Motor neuron (in vitro differentiated cells): ENCODE data around the gene SYNE2. TPM values are rescaled to one million over a fixed set of nuclear protein-coding genes. Genes with fewer than 3 reads are reported as not detected.
A peak's percentile ranks its signal among the peaks of the same experiment; 100 is the strongest.

Experiments
- ATAC-seq, 8 experiments: fragments of 200-7000 bp; cut with Tn5 transposase; replicated peaks in 6 of 8; 2 replicates each; pipeline ENCODE4 v1.8.0; 2021; ENCODE audit warnings: mild to moderate bottlenecking in 8 of 8, moderate library complexity in 8 of 8
- H3K27ac ChIP-seq, 2 donors: fragments of 250-450 bp; sonication (Bioruptor Pico); 2 replicates each; pipeline ENCODE4 v1.9.0; 2021; ENCODE audit warnings: antibody characterized with exemption in 2 of 2, mild to moderate bottlenecking in 2 of 2, moderate library complexity in 1 of 2
- H3K4me1 ChIP-seq, 2 donors: fragments of 250-450 bp; sonication (Bioruptor Pico); replicated peaks in 1 of 2; 2 replicates each; pipeline ENCODE4 v1.6.1; 2021; ENCODE audit warnings: antibody characterized with exemption in 2 of 2, mild to moderate bottlenecking in 2 of 2, moderate library complexity in 1 of 2
- H3K4me3 ChIP-seq, 5 donors: fragments of 250-450 bp; sonication (Bioruptor Pico); 2 replicates each; pipeline ENCODE4 v1.9.0; 2021; ENCODE audit warnings: antibody characterized with exemption in 5 of 5, mild to moderate bottlenecking in 5 of 5, moderate library complexity in 4 of 5
- WGBS, 10 experiments: fragments of 450-650 bp; shearing (Covaris generic); methylation state at CpG; one replicate each; pipeline ENCODE4 v1.0.0; 2022; 5-methylcytosine and 5-hydroxymethylcytosine counted together
- in situ Hi-C, 9 experiments: fragments of 400-800 bp; cut with MboI; loops; one replicate each; pipeline ENCODE4 v1.15.0; 2021; ENCODE audit warnings: low sequenced_read_pairs in 9 of 9, low pct_unique_long_range_greater_than_20kb in 2 of 9; ENCODE audit not compliant: unreplicated experiment in 9 of 9
- total RNA-seq, 8 experiments: library from RNA; unstranded; fragments of 300-600 nt; gene quantifications; 2 replicates each; pipeline versions ENCODE4 v1.2.3 to v1.2.4, GENCODE V29; 2022

The SYNE2 gene
- total RNA-seq, 8 experiments from 2014 or later, result 3.6 to 51.3 (median 34.2) TPM

GRCh38 chr14:64061706-64062105 lies 208.9 kb downstream of the SYNE2 start:
- H3K27ac ChIP-seq, result no peak overlapping the region
- in situ Hi-C loops, result no loop called here
- no peak for ATAC-seq
- H3K4me1 ChIP-seq, result no peaks in the 10 kb centered on the region
- H3K4me3 ChIP-seq, result no peak overlapping the region
- 33 to 100% (median 100%) methylated on average over 1 of the region's 1 CpG; no CpG with 5 or more reads in 2 of the 10 experiments for WGBS, 10 experiments

DNA sequence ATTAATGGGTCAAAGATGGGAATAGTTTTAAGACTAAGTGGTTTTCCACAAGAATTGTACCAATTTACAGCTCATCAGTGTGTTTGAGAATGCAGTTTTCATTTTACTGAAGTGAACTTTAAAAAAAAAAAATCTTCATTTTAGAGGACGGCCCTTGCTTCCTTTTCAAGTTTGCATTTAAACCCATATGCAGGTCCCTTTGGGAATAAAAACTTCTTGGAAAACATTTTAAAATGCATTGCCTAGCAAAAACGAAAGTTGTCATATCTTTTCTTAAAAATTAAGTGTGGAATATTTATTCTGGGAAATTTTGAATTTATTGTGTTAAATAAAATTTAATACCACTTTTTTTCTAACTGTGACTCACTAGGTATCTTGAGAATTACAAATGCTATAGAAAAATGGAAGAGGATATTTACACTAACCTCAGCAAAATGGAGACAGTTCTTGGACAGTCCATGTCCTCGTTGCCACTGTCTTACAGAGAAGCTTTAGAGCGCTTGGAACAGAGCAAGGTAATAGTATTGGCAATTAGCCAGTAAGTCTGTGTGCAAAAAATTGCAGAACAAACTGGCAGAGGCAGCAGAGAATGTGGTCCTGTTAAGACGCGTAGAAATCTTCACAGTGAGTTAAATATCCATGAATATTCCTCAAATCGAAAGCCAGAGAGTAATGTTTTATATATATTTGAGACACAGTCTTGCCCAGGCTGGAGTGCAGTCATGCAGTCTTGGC lies 209.7 kb downstream of the SYNE2 start:
- in situ Hi-C loops, result no loop called here
- no peak for ATAC-seq
- 60 to 100% (median 80%) methylated on average over 2 to 7 of the region's 7 CpGs for WGBS, 10 experiments
- Histone ChIP-seq H3K27ac (no peak overlapping the region), H3K4me1 (no peaks in the 10 kb centered on the region), H3K4me3 (no peak overlapping the region)

DNA sequence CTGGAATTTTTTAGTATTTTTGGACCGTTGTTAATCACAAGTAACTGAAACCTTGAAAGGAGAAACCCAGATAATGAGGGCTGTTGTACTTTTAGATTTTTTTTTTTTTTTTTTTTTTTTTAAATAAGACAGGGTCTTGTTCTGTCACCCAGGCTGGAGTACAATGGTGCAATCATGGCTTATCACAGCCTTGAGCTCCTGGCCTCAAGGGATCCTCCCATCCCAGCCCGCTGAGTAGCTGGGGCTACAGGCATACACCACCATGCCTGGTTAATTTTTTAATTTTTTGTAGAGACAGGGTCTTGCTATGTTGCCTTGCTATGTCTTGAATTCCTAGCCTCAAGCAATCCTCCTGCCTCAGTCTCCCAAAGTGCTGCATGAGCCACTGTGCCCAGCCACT lies 211.6 kb downstream of the SYNE2 start:
- Histone ChIP-seq H3K4me1 (no peaks in the 10 kb centered on the region), H3K27ac (no peak overlapping the region), H3K4me3 (no peak overlapping the region)
- 75 to 100% (median 91%) methylated on average over 1 to 2 of the region's 2 CpGs for WGBS, 10 experiments
- in situ Hi-C loops, result no loop called here
- no peak for ATAC-seq

DNA sequence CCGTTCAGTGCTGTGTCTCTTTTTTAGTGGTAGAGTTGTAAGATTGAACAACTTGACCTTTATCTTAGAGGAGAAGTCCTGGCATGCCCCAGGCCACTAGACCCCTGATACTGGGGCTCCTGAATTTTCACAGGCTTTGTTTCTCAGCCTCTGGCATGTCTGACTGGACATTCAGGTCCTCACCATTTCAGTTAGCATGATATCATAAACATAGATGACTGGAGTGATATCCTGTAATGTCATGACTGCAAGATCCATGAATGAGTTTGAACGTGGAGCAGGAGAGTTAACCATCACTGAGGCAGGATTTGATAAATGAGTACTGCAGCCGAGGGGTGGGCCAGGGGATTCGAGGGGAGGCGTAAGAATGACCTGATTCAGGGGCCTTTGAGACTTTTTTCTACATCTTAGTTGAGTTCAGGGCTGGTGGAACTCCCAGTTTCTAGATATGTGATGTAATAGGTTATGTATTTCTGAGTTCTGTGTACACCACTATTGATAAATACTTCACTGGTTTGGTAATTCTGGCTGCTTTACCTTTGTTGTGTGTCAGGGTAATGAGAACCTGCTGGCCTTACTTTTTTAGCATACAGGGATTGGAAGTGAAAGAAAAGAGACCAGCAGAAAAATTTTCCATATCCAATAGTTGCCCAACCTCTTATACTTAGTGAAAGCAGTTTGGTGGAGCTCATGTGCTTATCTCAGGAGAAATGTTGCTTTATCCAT lies 217.0 kb downstream of the SYNE2 start:
- WGBS, 10 experiments, result 31 to 88% (median 76%) methylated on average over 1 to 4 of the region's 5 CpGs; no CpG with 5 or more reads in 4 of the 10 experiments
- in situ Hi-C loops, result no loop called here
- no peaks in the 10 kb centered on the region for H3K4me1 ChIP-seq
- H3K27ac ChIP-seq, result no peak overlapping the region
- no peak for ATAC-seq
- no peak overlapping the region for H3K4me3 ChIP-seq

- ATAC-seq, result peak in 5 of 8 experiments; percentile 38 to 70 (median 50)
- H3K4me1 ChIP-seq, result peaks cover 0 to 12% of the 10 kb centered on the region in 2 donors
- no peak overlapping the region for H3K4me3 ChIP-seq
- no peak overlapping the region for H3K27ac ChIP-seq
- in situ Hi-C loops, result no loop called here
- WGBS, 10 experiments, result 0 to 93% (median 50%) methylated on average over 1 to 2 of the region's 2 CpGs; no CpG with 5 or more reads in 2 of the 10 experiments
These were observed 222.3 kb downstream of the SYNE2 start for GRCh38 chr14:64074961-64075612.

- in situ Hi-C loops, result no loop called here
These were observed 222.8 kb downstream of the SYNE2 start for GRCh38 chr14:64075613-64076005.

GRCh38 chr14:64080452-64080851 lies 227.6 kb downstream of the SYNE2 start:
- peaks cover 0 to 6% of the 10 kb centered on the region in 2 donors for H3K4me1 ChIP-seq
- H3K27ac ChIP-seq, result no peak overlapping the region
- in situ Hi-C loops, result no loop called here
- no peak overlapping the region for H3K4me3 ChIP-seq
- 83 to 100% (median 96%) methylated on average over 1 to 2 of the region's 2 CpGs; no CpG with 5 or more reads in 2 of the 10 experiments for WGBS, 10 experiments
- ATAC-seq, result no peak

More at GRCh38 chr14:64075613-64076005, 222.8 kb downstream of the SYNE2 start:
- WGBS, 10 experiments, result 11 to 100% (median 69%) methylated on average over 1 of the region's 1 CpG; no CpG with 5 or more reads in 2 of the 10 experiments
- peak in 3 of 8 experiments; percentile 19 to 40 (median 29) for ATAC-seq
- Histone ChIP-seq H3K4me3 (no peak overlapping the region), H3K27ac (no peak overlapping the region), H3K4me1 (peaks cover 0 to 12% of the 10 kb centered on the region in 2 donors)

GRCh38 chr14:64081174-64081746 lies 228.5 kb downstream of the SYNE2 start:
- no peak overlapping the region for H3K27ac ChIP-seq
- H3K4me1 ChIP-seq, result no peaks in the 10 kb centered on the region
- no peak for ATAC-seq
- no peak overlapping the region for H3K4me3 ChIP-seq
- WGBS, 10 experiments, result 100% methylated on average over 1 to 3 of the region's 3 CpGs; no CpG with 5 or more reads in 5 of the 10 experiments
- in situ Hi-C loops, result no loop called here

DNA sequence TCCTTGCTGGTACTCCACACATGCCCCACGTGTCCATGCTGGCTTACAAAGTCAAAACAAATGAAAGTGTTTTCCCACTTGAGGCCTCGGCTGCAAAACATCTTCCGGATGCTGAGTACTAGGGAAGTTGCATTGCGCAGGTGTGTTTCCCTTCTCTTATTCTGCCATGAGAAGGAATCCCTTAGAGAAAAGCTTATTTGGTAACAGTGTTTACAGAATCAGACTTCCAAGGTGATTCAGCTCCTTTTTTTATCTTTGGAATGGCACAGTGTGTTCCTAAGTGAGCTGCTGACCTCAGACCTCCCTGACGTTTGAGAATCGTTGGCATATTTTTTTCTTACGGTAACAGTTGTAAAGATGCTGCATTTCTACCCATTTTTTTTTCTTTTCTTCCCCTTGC lies 230.0 kb downstream of the SYNE2 start:
- in situ Hi-C loops, result no loop called here
- Histone ChIP-seq H3K4me3 (no peak overlapping the region), H3K27ac (no peak overlapping the region), H3K4me1 (no peaks in the 10 kb centered on the region)
- no peak for ATAC-seq
- WGBS, 10 experiments, result 78 to 100% (median 89%) methylated on average over 1 to 7 of the region's 7 CpGs; no CpG with 5 or more reads in 1 of the 10 experiments

DNA sequence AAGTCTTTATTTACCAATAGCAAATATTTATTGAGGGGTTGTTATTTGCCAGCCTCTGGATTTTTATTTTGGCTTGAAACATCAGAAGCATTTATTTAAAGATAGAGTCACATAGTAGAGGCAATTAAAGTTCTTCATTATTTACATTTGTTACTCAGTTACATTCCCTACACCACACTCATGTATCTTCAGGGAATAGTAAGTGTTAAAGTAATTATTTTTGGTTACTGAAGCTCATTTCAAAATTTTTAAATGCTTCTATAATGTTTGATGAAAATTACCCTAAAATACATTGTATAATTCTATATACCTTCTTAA lies 235.8 kb downstream of the SYNE2 start:
- peaks cover 6 to 10% of the 10 kb centered on the region in 2 donors for H3K4me1 ChIP-seq
- no peak overlapping the region for H3K27ac ChIP-seq
- in situ Hi-C loops, result no loop called here
- H3K4me3 ChIP-seq, result no peak overlapping the region
- no peak for ATAC-seq

DNA sequence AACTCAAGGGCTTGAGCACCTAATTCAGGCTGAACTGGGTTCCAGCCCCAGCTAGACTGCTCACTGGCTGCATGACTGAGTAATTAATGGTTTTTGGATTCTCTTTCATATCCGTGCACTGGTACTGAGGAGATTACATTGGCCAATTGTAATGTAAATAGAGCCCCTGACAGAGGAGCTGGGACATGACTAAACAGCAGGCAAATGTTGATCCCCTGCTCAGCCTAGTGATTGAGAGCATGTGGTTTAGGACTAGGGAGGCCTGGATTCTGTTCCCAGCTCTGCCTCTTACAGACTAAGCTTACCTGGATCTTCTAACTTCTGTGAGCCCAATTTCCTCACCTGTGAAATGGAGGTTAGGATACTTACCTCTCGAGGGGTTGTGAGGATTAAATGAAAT lies 237.1 kb downstream of the SYNE2 start:
- H3K4me1 ChIP-seq, result peaks cover 9 to 10% of the 10 kb centered on the region in 2 donors
- no peak overlapping the region for H3K4me3 ChIP-seq
- in situ Hi-C loops, result no loop called here
- H3K27ac ChIP-seq, result no peak overlapping the region
- WGBS, 10 experiments, result 11 to 100% (median 46%) methylated on average over 1 to 2 of the region's 2 CpGs; no CpG with 5 or more reads in 6 of the 10 experiments
- peak in 5 of 8 experiments; percentile 94 to 100 (median 97) for ATAC-seq

GRCh38 chr14:64091217-64091616 lies 238.4 kb downstream of the SYNE2 start:
- 43 to 100% (median 67%) methylated on average over 1 of the region's 1 CpG; no CpG with 5 or more reads in 3 of the 10 experiments for WGBS, 10 experiments
- H3K4me3 ChIP-seq, result no peak overlapping the region
- in situ Hi-C loops, result no loop called here
- ATAC-seq, result no peak
- H3K4me1 ChIP-seq, result peaks cover 9 to 10% of the 10 kb centered on the region in 2 donors
- no peak overlapping the region for H3K27ac ChIP-seq

DNA sequence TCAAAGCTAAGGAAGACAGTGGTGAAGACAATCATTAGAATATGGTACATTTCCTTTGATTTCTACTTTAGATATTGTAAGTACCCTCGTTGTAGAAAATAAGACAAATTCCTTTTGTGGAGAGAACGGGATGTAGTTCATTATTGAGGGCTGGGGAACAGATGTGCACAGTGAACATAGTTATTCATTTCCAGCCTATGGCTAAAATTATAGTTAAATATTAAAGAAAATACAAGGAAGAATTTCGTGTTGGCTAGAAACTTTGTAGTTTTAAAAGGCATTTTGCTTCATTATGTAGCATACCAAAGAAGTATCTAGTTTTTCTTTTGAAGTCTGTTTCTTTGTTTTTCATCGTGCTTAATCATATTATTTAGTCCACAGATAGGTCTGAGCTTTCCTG lies 239.5 kb downstream of the SYNE2 start:
- H3K27ac ChIP-seq, result no peak overlapping the region
- ATAC-seq, result no peak
- H3K4me3 ChIP-seq, result no peak overlapping the region
- in situ Hi-C loops, result no loop called here
- WGBS, 10 experiments, result 8 to 90% (median 70%) methylated on average over 2 to 4 of the region's 4 CpGs; no CpG with 5 or more reads in 1 of the 10 experiments
- H3K4me1 ChIP-seq, result peaks cover 9 to 10% of the 10 kb centered on the region in 2 donors
